NCI-H1105 (cell line): Measurements from ENCODE around the gene EML4.

ENCODE experiments used
- DNase-seq: peaks from one replicate; lab custom pipeline; 2025; lab: John Stamatoyannopoulos, UW

Gene EML4

GRCh38 chr2:42225573-42225972, 56.4 kb downstream of the EML4 start:
- no peak for DNase-seq

GRCh38 chr2:42227491-42227890, 58.3 kb downstream of the EML4 start:
- no peak for DNase-seq

- no peak for DNase-seq
Observed at GRCh38 chr2:42228101-42228500, 58.9 kb downstream of the EML4 start.

DNA sequence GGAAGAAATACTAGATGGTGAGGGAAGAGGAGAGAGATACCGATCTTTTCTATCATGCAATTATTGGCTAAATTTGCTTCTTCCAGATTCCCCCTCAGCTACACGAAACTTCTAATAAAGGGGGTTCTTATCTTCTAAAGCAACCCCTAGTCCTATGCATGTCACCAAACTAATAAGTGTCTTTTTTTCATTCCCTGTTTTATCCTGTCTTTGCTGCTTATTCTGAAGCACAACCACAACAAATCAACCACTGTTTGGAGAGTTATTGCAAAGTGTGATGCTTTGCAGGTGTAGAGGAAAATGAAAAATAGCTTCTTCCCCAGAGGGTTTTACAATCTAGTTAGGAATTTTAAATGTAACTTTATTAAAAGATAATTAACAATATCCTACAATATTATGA, 60.8 kb downstream of the EML4 start:
- DNase-seq, result no peak

DNA sequence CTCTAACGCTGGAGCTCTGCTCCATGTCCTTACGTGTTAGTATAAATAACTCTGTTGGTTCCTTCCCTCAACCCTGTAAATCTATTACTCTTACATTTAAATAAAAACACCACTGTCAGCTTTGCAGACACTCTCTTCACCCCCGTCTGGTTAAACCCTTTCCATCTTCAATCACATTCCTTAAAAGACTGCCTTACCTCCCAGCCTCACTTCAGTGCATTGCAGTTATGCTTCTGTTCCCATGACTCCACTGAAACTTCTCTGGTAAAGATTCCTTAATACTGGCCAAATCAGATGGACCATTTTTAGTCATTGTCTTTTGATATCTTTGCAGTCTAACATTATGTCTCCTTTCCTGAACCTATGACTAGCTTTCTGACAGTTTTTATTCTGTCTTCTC, 61.7 kb downstream of the EML4 start:
- no peak for DNase-seq

GRCh38 chr2:42232024-42232423, 62.9 kb downstream of the EML4 start:
- no peak for DNase-seq

- no peak for DNase-seq
Observed at GRCh38 chr2:42233976-42234441, 64.9 kb downstream of the EML4 start.

GRCh38 chr2:42236911-42237310, 67.8 kb downstream of the EML4 start:
- no peak for DNase-seq

DNA sequence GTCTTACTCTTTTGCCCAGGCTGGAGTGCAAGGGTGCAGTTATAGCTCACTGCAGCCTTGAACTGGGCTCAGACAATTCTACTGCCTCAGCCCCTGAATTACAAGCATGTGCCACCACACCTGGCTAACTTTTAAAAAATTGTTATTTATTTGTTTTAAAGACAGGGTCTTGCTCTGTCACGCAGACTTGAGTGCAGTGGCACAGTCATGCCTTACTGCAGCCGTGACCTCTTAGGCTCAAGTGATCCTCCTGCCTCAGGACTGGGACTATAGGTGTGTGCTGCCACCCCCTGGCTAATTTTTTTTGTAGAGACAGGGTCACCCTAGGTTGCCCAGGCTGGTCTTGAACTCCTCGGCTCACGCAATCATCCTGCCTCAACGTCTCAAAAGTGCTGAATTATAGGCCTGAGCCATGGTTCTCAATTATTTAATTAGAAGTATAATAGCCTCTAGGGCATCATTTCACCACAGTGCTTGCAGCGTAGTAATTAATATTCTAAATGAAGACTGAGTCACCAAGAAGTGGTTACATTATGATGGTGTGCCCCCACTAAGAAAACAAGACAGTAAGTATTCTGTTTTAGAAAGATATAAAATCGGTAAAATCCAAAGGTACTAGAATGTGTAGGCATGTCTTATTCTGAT, 69.6 kb downstream of the EML4 start:
- DNase-seq, result peak; percentile 1

DNA sequence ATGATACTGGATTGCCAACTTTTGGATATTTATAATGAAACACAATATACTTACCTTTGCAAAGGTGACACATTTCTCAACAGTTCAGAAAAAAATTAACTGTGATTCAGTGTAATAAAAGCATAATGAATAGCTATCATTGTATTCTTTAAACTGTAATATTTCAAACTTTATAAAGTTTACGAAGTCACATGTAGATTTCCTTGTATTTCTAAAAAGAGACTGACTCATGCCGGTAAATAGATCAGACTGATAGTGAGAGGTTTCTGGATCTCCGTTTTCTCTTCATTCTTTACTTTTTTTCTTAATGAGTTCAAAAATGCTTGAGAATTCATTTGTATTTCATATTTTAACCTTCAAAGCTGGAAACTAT, 70.1 kb downstream of the EML4 start:
- DNase-seq, result no peak

- no peak for DNase-seq
Observed at GRCh38 chr2:42239811-42240210, 70.7 kb downstream of the EML4 start.

DNA sequence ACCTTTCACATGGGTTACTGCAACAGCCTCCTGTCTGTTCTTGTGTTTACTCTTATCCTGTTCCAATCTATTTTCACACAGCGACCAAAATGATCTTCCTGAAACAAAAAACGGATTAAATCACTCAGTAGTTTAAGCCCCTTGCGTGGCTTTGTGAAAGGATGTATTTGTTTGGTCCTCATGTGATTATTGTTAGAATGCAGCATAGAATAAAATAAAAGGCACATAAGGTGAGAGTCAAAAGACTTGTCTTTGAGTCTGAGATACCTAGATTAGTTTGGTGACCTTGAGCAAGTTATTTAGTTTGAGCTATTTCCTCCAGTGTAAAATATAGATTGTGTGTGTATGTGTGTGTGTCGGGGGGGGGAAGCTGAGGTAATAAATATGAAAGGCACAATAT, 72.4 kb downstream of the EML4 start:
- no peak for DNase-seq

DNA sequence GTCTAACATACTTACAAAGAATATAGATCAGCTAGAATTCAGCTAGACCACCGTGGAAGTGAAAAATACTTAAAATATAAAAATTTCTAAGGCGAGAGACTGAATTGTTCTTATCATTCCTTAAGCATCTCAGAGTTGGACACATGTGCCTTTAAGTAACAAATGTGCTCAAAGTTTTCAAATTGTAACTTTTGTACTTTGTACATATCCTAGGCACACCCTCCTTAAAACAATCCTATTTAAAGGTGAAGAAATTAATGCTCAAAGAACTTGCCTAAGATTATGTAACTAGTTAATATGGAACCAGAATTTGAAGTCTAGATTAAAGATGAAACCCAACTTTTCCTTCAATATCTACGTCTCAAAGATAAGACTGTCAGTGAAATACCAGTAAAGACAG, 74.1 kb downstream of the EML4 start:
- no peak for DNase-seq

DNA sequence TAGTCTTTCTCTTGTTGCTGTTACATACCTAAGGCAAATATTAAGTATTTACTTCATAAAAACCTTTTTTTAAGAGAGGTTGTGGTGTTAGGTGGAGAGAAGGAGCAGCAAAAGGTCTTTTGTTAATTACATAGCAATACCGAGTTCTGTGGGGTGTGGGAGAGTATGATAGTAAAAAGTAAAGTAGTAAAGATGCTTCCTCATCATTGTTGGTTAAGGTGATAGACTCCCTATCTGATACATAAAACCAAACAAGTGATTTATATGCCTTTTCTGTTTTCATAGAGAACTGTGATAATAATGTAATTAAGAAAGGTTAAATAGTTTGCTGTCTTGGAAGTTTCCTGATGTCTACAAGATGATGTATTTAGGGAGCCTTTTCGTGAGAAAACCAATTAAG, 75.4 kb downstream of the EML4 start:
- DNase-seq, result no peak

- no peak for DNase-seq
Observed at GRCh38 chr2:42245396-42245795, 76.2 kb downstream of the EML4 start.

- no peak for DNase-seq
Observed at GRCh38 chr2:42246562-42246961, 77.4 kb downstream of the EML4 start.

- no peak for DNase-seq
Observed at GRCh38 chr2:42248846-42249245, 79.7 kb downstream of the EML4 start.

GRCh38 chr2:42249284-42249683, 80.1 kb downstream of the EML4 start:
- no peak for DNase-seq

- DNase-seq, result peak; percentile 94
Observed at GRCh38 chr2:42249887-42250286, 80.7 kb downstream of the EML4 start.

GRCh38 chr2:42250925-42251324, 81.8 kb downstream of the EML4 start:
- no peak for DNase-seq

GRCh38 chr2:42252464-42252863, 83.3 kb downstream of the EML4 start:
- DNase-seq, result no peak

- DNase-seq, result no peak
Observed at GRCh38 chr2:42254186-42254895, 85.2 kb downstream of the EML4 start.

DNA sequence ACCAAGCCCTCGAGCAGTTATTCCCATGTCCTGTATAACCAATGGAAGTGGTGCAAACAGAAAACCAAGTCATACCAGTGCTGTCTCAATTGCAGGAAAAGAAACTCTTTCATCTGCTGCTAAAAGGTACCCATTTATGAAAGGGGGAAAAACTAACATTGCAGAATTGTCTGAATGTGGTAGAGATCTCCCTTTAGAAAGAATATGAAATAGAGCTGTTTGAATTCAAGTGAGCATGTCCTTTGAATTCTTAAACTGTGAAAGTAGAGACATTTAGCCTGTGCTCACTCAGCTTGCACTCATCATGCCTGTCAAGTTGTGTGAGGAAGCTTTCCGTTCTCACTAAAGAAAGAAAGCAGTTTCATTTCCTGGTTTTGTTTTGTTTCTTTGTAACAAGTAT, 87.4 kb downstream of the EML4 start:
- no peak for DNase-seq
